ENCODE data around the gene SNAPC2. TPM values are rescaled to one million over a fixed set of nuclear protein-coding genes. Genes with fewer than 3 reads are reported as not detected.

SNAPC2 gene
- total and polyA plus RNA-seq, 2 donors, result 6.4 to 16.0 TPM

- 94% methylated on average over 35 of the region's 35 CpGs for WGBS
- no peak overlapping the region for H3K4me3 ChIP-seq (ENCODE audit: low read length in 2 of 2)
- H3K27me3 ChIP-seq (ENCODE audit: control insufficient read depth in 2 of 2, insufficient read depth in 1 of 2, low read length in 1 of 2), result no peaks in the 10 kb centered on the region
- H3K4me1 ChIP-seq (ENCODE audit: control insufficient read depth in 2 of 2, insufficient read depth in 2 of 2, low read length in 2 of 2), result no peaks in the 10 kb centered on the region
- peaks cover 75 to 79% of the 10 kb centered on the region in 2 donors for H3K36me3 ChIP-seq (ENCODE audit: control insufficient read depth in 2 of 2, insufficient read depth in 2 of 2, low read length in 1 of 2)
- H3K9me3 ChIP-seq (ENCODE audit: control insufficient read depth in 2 of 2, insufficient read depth in 1 of 2, low read length in 1 of 2), result peaks cover 0 to 1% of the 10 kb centered on the region in 2 donors
- DNase-seq (ENCODE audit: low read depth in 6 of 9, low spot score in 9 of 9), result no peak
- H3K27ac ChIP-seq (ENCODE audit: low read depth in 1 of 2, low read length in 1 of 2), result no peak overlapping the region
Measured at GRCh38 chr19:7971553-7972520, 51.7 kb downstream of the SNAPC2 start.

Other genes with a start within 250 kb of the SNAPC2 start
- gene MCEMP1, start 243.2 kb upstream of the SNAPC2 start, total RNA-seq, result 0.28 TPM
- 1.6 TPM for gene MCEMP1, start 243.2 kb upstream of the SNAPC2 start, polyA plus RNA-seq
- gene TRAPPC5, start 239.5 kb upstream of the SNAPC2 start, total RNA-seq, result 108 TPM
- 59.5 TPM for gene TRAPPC5, start 239.5 kb upstream of the SNAPC2 start, polyA plus RNA-seq
- 3.1 TPM for gene FCER2, start 218.2 kb upstream of the SNAPC2 start, total RNA-seq
- gene FCER2, start 218.2 kb upstream of the SNAPC2 start, polyA plus RNA-seq, result 14.4 TPM
- 0.52 TPM for gene CLEC4G, start 188.2 kb upstream of the SNAPC2 start, total RNA-seq
- gene CLEC4G, start 188.2 kb upstream of the SNAPC2 start, polyA plus RNA-seq, result 3.2 TPM
- gene CD209, start 172.8 kb upstream of the SNAPC2 start, total RNA-seq, result 3.4 TPM
- gene CD209, start 172.8 kb upstream of the SNAPC2 start, polyA plus RNA-seq, result 8.5 TPM
- gene CLEC4M, start 157.1 kb upstream of the SNAPC2 start, total RNA-seq, result 0.19 TPM
- 0.50 TPM for gene CLEC4M, start 157.1 kb upstream of the SNAPC2 start, polyA plus RNA-seq
- 4.9 TPM for gene EVI5L, start 90.1 kb upstream of the SNAPC2 start, total RNA-seq
- 7.6 TPM for gene EVI5L, start 90.1 kb upstream of the SNAPC2 start, polyA plus RNA-seq
- gene PRR36, start 45.9 kb upstream of the SNAPC2 start, total RNA-seq, result 0.09 TPM
- 0.16 TPM for gene PRR36, start 45.9 kb upstream of the SNAPC2 start, polyA plus RNA-seq
- gene LRRC8E, start 31.8 kb upstream of the SNAPC2 start, total RNA-seq, result 0.05 TPM
- gene LRRC8E, start 31.8 kb upstream of the SNAPC2 start, polyA plus RNA-seq, result 0.27 TPM
- gene MAP2K7, start 16.5 kb upstream of the SNAPC2 start, total RNA-seq, result 8.0 TPM
- gene MAP2K7, start 16.5 kb upstream of the SNAPC2 start, polyA plus RNA-seq, result 45.4 TPM
- gene TGFBR3L, start 5.5 kb upstream of the SNAPC2 start, total RNA-seq, result 0.19 TPM
- 0.05 TPM for gene TGFBR3L, start 5.5 kb upstream of the SNAPC2 start, polyA plus RNA-seq
- 0.33 TPM for gene CTXN1, start 5.8 kb downstream of the SNAPC2 start, total RNA-seq
- gene CTXN1, start 5.8 kb downstream of the SNAPC2 start, polyA plus RNA-seq, result 0.82 TPM
- 28.1 TPM for gene TIMM44, start 23.3 kb downstream of the SNAPC2 start, total RNA-seq
- gene TIMM44, start 23.3 kb downstream of the SNAPC2 start, polyA plus RNA-seq, result 41.8 TPM
- 45.6 TPM for gene ELAVL1, start 85.3 kb downstream of the SNAPC2 start, total RNA-seq
- 20.8 TPM for gene ELAVL1, start 85.3 kb downstream of the SNAPC2 start, polyA plus RNA-seq
- gene CCL25, start 132.4 kb downstream of the SNAPC2 start, total RNA-seq, result 287 TPM
- 33.4 TPM for gene CCL25, start 132.4 kb downstream of the SNAPC2 start, polyA plus RNA-seq
- 0.61 TPM for gene FBN3, start 229.3 kb downstream of the SNAPC2 start, total RNA-seq
- 0.16 TPM for gene FBN3, start 229.3 kb downstream of the SNAPC2 start, polyA plus RNA-seq

All from thymus (tissue), 11 donors.